ENCODE measurements around the gene FOXD1.

GRCh38 chr5:73437777-73438644, 10.6 kb downstream of the FOXD1 start:
- TF ChIP-seq RCOR1 (IDR thresholded peaks at IDR 0.05; ENCODE audit: insufficient replicate concordance, low read length) (no peak), CTCF (conservative IDR thresholded peaks at IDR 0.05; ENCODE audit: low read depth, low read length) (no peak), ELK1 (IDR thresholded peaks at IDR 0.05; ENCODE audit: borderline replicate concordance, low read depth, low read length) (no peak), BHLHE40 (IDR thresholded peaks at IDR 0.05; ENCODE audit: low read depth, low read length) (no peak), MAZ (IDR thresholded peaks at IDR 0.05; ENCODE audit: borderline replicate concordance, low read depth, low read length) (no peak), CHD1 (IDR thresholded peaks at IDR 0.05; ENCODE audit: low read depth, low read length) (no peak), RAD21 (IDR thresholded peaks at IDR 0.05; ENCODE audit: low read length) (no peak)

All from IMR-90 (cell line).